NOMO-1 (cell line): ENCODE measurements around the gene SERINC2.

Experiments used
- DNase-seq, 2 experiments: peaks; one replicate each; lab custom pipeline; 2025; ENCODE audit not compliant: unreplicated experiment in 2 of 2; lab: John Stamatoyannopoulos, UW

SERINC2 gene

DNA sequence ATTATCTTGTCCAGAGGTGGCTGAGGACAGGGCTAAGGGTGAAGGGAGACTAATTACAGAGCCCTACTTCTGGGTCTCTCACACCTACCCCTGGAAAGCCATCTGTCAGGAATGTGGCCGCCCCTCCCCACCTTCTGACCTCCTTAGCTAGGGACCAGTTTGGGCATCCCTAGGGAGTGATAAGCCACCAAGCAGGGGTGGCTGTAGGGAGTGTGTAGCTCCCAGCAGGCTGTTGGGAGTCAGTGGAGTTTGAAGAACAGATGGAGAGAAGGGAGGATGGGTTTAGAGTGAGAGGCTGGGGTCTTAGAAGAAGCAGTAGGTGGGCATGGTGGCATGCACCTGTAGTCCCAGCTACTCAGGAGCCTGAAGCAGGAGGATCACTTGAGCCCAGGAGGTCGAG, 808 bp upstream of the SERINC2 start:
- no peak for DNase-seq

GRCh38 chr1:31413405-31414001, 490 bp downstream of the SERINC2 start:
- DNase-seq: peak; percentile 31 to 54

GRCh38 chr1:31414980-31415370, 2.0 kb downstream of the SERINC2 start:
- DNase-seq: no peak

DNA sequence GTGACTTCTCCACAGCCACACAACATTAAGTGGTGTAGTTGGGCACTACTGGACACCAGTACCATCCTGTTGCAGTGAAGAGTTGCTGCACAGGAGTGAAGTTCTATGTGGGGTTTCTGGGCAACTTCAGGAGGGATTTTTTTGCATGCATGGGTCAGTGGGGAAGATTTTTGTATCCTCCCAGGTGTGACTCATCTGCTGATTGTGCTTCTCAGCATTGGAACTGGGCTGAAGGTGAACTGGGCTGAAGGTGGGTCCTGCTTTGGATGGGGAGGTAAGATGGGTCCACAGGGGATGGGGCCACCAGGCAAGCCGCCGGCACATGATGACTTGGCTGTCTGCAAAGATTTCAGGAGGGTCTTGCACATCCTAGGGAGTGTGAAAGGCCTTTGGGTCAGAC, 2.6 kb downstream of the SERINC2 start:
- DNase-seq: no peak

DNA sequence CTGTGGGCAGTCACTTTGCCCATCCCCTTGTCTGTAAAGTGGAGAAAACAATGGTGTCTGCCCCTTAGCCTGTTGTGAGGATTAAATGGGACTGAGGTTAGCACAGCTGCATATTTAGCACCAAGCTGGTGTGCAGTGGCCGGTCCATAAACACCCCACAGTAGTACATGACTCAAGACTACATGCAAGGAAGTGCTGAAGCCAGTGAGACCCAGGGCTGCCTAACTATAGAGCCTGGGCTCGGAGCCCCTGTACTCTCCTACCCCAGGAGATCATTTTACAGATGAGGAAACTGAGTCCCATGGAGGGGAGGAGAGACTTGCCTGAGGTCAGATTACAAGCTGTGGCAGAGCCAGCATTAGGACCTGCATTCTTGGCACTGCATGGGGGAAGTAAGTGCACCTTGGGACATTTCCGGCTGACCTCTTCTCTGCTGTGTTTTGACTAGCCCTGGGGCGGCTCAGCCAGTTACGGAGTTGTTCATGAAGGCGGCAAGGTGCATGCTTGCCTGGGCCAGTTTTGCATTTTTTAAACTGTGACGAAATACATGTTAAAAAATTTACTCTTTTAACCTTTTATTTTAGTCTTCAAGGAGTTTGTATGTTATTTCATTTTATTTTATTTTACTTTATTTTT, 3.2 kb downstream of the SERINC2 start:
- no peak for DNase-seq

GRCh38 chr1:31417148-31417547, 4.1 kb downstream of the SERINC2 start:
- no peak for DNase-seq

DNA sequence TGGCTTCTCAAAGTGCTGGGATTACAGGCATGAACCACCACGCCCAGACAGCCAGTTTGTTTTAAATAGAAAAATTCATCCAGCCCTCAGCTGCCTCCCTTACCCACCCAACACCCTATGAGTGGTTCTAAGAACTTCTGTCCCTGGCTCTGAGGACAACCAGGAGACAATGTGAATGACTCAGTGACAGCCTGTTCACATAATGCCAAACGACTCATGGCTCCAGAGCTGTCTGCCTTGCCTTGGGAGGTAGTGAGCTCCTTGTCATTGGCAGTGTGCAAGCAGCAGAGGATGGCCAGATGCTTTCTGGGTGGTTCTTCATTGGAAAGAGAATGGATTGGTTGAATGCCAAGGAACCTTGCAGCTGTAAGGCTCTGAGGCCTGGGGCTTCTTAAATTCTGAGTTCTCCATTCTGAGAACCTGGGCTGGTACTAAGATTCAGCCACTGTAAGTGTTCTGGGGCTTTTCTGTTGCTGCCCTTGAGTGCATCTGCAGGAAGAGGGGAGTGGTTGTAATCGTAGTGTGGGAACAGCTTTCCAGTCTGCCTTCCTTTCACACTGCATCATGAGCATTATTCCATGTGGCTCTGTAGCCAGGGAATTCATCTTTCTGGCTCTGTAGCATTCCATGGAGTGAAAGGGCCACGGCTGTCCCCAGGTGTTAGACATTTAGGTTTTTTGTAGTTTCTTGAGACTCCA, 5.8 kb downstream of the SERINC2 start:
- no peak for DNase-seq

DNA sequence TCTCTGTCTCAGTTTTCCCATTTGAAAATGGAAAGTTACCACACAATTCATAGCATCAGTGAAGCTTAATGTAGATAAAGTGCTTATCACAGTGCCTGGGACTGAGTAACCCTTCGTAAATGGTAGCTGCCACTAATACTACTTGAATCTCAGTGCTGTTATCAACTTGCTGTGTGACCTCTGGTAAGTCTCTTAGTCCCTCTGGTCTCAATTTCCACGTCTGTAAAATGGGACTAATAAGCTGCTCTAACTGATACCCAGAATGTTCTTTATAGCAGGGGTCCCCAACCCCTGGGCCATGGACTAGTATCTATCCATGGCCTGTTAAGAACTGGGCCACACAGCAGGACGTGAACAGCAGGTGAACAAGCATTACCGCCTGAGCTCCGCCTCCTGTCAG, 7.7 kb downstream of the SERINC2 start:
- DNase-seq: no peak

- peak; percentile 29 to 34 for DNase-seq
Measured at GRCh38 chr1:31421371-31422040, 8.5 kb downstream of the SERINC2 start.

DNA sequence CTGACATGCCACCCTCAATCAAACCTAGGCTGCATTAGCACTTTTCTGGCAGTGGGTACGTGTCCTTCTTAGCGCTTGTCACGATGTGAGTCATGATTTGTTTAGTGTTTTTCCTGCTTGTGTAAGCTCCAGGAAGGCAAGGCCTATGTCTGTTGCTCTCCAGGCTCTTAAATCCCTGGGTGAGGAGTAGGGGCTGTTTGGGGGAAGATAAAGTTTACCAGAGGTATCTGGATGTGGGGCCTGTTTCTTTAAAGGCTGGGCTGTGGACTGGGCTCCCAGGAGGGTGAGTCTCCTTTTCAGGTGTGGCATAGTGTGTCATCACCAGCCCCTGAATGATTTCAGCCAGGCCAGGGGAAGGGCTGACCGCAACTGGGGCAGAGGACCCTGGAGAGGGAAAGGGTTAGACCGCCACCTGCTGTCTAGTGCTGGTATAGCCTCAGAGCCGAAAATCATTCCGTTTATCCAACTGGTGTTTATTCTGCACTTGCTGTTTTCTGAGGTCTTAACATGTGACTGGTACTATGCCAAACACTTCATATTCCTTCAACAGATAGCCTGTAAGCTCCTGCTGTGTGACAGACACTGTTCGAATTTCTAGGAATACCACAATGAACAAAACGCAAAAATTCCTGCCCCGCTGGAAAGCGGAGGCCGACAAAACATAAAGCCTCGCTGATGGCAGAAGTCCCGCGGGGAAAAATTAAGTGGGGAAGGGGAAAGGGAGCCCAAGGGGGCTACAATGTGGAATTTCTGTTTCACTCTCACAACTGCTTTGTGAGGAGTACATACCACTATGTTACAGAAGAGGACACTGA, 9.7 kb downstream of the SERINC2 start:
- peak; percentile 61 to 65 for DNase-seq

- no peak for DNase-seq
Measured at GRCh38 chr1:31423418-31423947, 10.5 kb downstream of the SERINC2 start.

- no peak for DNase-seq
Measured at GRCh38 chr1:31424568-31424967, 11.6 kb downstream of the SERINC2 start.

- DNase-seq: no peak
Measured at GRCh38 chr1:31425301-31426081, 12.5 kb downstream of the SERINC2 start.

GRCh38 chr1:31426249-31426922, 13.4 kb downstream of the SERINC2 start:
- DNase-seq: no peak

GRCh38 chr1:31427322-31427721, 14.3 kb downstream of the SERINC2 start:
- DNase-seq: no peak

- DNase-seq: no peak
Measured at GRCh38 chr1:31428436-31429221, 15.6 kb downstream of the SERINC2 start.

- DNase-seq: no peak
Measured at GRCh38 chr1:31429583-31429982, 16.6 kb downstream of the SERINC2 start.
